ENCODE data around the gene HEYL. TPM values are rescaled to one million over a fixed set of nuclear protein-coding genes. Genes with fewer than 3 reads are reported as not detected.

Gene HEYL
- total RNA-seq, 2 donors from 2014 or later = 45.6 to 91.2 TPM

DNA sequence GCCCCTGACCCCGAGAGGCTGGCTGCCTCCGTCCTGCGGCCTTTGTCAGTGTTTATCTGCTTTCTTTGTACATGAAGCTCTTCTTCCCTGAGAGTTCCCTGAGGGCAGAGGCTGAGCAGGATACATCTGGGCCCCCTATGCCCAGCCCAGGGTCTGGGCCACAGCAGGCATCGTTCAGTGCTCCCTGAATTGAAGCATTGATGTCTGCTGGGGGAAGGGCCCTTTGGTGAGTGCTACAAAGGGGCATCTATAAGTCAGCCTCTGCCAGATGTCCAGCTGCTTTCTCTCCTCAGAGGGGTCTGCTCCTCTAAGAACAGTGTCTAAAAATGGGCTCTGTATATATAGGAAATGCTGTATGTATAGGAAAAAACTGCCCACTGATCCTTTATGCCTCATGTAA lies 2.1 kb downstream of the HEYL start:
- peaks cover 11 to 85% of the 10 kb centered on the region in 2 donors for H3K4me1 ChIP-seq (ENCODE audit: control insufficient read depth in 1 of 2, low read depth in 2 of 2)
- no peaks in the 10 kb centered on the region for H3K9me3 ChIP-seq
- ATAC-seq (ENCODE audit: insufficient number of reproducible peaks, low FRiP score, low read depth) (no peak), DNase-seq (ENCODE audit: low spot score) (no peak)
- no peaks in the 10 kb centered on the region for H3K27me3 ChIP-seq (replicated peaks; ENCODE audit: insufficient read depth)
- H3K36me3 ChIP-seq = peaks cover 1% of the 10 kb centered on the region
- H3K27ac ChIP-seq = peak overlapping the region; percentile 88 to 90
- H3K4me3 ChIP-seq = peak overlapping the region; percentile 86
- TF ChIP-seq, protein P1, sequence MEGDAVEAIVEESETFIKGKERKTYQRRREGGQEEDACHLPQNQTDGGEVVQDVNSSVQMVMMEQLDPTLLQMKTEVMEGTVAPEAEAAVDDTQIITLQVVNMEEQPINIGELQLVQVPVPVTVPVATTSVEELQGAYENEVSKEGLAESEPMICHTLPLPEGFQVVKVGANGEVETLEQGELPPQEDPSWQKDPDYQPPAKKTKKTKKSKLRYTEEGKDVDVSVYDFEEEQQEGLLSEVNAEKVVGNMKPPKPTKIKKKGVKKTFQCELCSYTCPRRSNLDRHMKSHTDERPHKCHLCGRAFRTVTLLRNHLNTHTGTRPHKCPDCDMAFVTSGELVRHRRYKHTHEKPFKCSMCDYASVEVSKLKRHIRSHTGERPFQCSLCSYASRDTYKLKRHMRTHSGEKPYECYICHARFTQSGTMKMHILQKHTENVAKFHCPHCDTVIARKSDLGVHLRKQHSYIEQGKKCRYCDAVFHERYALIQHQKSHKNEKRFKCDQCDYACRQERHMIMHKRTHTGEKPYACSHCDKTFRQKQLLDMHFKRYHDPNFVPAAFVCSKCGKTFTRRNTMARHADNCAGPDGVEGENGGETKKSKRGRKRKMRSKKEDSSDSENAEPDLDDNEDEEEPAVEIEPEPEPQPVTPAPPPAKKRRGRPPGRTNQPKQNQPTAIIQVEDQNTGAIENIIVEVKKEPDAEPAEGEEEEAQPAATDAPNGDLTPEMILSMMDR (IDR thresholded peaks at IDR 0.05) = no peak

DNA sequence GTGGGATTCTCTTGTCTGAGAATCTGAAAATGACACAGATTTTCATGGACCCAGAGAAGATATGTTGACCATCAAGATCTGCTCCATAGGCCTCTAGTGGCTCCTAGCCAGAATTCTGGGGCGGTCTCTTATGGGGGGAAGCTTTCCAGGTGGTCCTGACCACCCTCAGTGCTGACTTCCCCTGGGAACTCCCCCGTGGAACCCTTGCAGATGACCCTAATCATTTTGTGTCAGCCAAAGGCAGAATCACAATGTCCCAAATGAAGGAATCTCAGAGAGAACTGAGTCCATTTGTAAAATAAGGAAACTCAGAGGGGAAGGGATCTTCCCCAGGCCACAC lies 3.6 kb downstream of the HEYL start:
- Histone ChIP-seq H3K4me3 (peak overlapping the region; percentile 86), H3K27me3 (replicated peaks; ENCODE audit: insufficient read depth) (no peaks in the 10 kb centered on the region), H3K27ac (peak overlapping the region; percentile 78 to 90), H3K36me3 (peaks cover 16% of the 10 kb centered on the region), H3K4me1 (ENCODE audit: control insufficient read depth in 1 of 2, low read depth in 2 of 2) (peaks cover 9 to 85% of the 10 kb centered on the region in 2 donors), H3K9me3 (no peaks in the 10 kb centered on the region)
- TF ChIP-seq, protein P1 (IDR thresholded peaks at IDR 0.05) = no peak
- ATAC-seq (ENCODE audit: insufficient number of reproducible peaks, low FRiP score, low read depth) (no peak), DNase-seq (ENCODE audit: low spot score) (no peak)

DNA sequence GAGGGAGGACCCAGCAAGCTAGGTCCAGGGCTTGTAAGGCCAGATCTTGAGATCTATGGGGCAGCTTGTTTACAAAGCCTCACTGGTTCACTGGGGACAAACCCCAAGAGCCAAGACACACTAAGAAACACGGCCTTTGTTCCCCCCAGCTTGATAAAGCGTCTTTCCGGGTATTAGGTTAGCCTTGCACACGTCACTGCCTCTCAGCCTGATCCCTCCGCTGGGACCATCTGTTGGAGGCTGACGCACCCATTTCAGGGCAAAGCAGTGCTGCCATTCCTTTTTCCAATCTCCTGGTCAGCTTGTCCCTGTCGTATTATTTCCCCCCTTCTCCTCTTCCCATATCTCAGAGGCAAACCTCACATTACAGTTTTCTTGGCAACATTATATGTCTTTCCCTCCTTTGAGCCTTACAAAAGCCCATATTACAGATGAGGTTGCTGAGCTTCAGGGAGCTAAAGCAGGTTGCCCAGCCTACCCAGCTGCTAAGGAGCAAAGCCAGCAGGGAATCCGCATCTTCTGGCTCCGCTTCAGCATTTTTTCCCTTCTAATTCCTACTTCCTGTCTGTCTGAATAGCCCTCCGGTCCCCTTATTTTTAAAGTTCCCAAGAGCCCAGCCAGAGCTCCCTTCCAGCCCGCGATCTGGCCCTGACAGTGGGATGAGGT lies 4.1 kb downstream of the HEYL start:
- Histone ChIP-seq H3K36me3 (peaks cover 21% of the 10 kb centered on the region), H3K9me3 (no peaks in the 10 kb centered on the region), H3K27ac (peak overlapping the region; percentile 78 to 90), H3K4me1 (ENCODE audit: control insufficient read depth in 1 of 2, low read depth in 2 of 2) (peaks cover 9 to 83% of the 10 kb centered on the region in 2 donors), H3K4me3 (peak overlapping the region; percentile 86), H3K27me3 (replicated peaks; ENCODE audit: insufficient read depth) (no peaks in the 10 kb centered on the region)
- no peak for DNase-seq (ENCODE audit: low spot score)
- ATAC-seq (ENCODE audit: insufficient number of reproducible peaks, low FRiP score, low read depth) = no peak
- TF ChIP-seq, protein P1 (IDR thresholded peaks at IDR 0.05) = no peak

DNA sequence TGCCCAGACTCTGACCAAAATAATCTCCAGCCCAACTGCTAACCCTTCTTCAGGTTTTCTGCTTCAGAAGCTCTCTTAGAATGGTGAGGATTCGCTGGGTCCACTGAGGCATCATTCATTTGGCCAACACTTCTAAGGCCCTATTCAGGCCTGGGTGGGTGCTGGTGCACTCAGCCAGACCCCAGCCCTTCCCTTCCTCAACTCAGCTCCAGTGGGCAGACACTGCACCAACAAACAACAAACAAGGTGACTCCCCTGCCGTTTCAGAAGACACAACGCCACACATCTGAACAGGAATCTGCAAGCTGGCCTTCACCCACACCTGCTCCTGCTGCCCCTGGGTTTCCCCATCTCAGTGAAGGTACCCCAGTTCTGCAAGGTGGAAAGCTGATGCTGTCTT lies 6.0 kb downstream of the HEYL start:
- Histone ChIP-seq H3K27ac (peak overlapping the region; percentile 78 to 90), H3K9me3 (no peaks in the 10 kb centered on the region), H3K4me3 (peak overlapping the region; percentile 67), H3K36me3 (peaks cover 41% of the 10 kb centered on the region), H3K27me3 (replicated peaks; ENCODE audit: insufficient read depth) (no peaks in the 10 kb centered on the region), H3K4me1 (ENCODE audit: control insufficient read depth in 1 of 2, low read depth in 2 of 2) (peaks cover 9 to 78% of the 10 kb centered on the region in 2 donors)
- DNase-seq (ENCODE audit: low spot score) (no peak), ATAC-seq (ENCODE audit: insufficient number of reproducible peaks, low FRiP score, low read depth) (no peak)
- TF ChIP-seq, protein P1 (IDR thresholded peaks at IDR 0.05) = no peak

DNA sequence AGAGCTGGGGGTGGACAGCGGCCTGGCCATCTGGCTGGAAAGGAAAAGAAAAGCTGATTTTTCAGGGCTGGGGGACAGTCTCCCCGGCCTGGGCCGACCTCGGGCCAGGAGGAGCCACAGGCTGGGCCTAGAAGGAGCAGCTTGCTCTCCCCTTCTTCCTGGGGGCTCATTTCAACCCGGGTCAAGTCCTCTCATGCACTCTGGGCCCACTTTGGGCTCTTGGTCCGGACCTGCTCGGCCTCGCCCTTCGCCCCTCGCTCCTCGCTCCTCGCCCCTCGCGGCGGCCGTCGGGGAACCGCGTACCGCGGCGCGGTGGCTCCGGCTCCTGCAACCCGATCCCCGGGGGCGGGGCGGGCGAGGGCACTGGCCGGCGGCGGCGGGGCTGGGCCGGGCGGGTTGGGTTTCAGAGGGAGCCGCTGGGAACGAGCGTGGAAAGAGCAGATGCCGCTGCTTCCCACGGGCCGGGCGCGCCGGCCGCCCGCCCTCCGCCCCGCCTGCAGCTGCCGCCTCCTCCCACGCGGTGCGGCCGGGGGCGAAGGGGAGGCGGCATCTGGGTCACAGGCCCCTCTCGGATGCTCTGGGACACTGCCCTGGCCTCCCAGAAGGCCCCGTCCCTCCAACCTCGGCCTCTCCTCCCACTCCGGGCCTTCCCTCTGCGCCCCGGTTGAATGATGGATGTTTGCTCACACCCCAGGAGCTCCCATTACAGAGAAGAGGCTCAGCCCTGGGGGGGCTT lies 6.6 kb downstream of the HEYL start:
- TF ChIP-seq, protein P1 (IDR thresholded peaks at IDR 0.05) = no peak
- Histone ChIP-seq H3K9me3 (no peaks in the 10 kb centered on the region), H3K36me3 (peaks cover 43% of the 10 kb centered on the region), H3K27me3 (replicated peaks; ENCODE audit: insufficient read depth) (no peaks in the 10 kb centered on the region), H3K4me3 (peak overlapping the region; percentile 67), H3K27ac (peak overlapping the region; percentile 78 to 90), H3K4me1 (ENCODE audit: control insufficient read depth in 1 of 2, low read depth in 2 of 2) (peaks cover 9 to 78% of the 10 kb centered on the region in 2 donors)
- ATAC-seq (ENCODE audit: insufficient number of reproducible peaks, low FRiP score, low read depth) = no peak
- DNase-seq (ENCODE audit: low spot score) = no peak

Measured in thoracic aorta (tissue), 2 donors.